ENCODE data around the gene IFNK. TPM values are rescaled to one million over a fixed set of nuclear protein-coding genes. Genes with fewer than 3 reads are reported as not detected.
A peak's percentile ranks its signal among the peaks of the same experiment; 100 is the strongest.

The IFNK gene
- polyA plus RNA-seq, 1 of the 3 experiments (the other 2 are of a cell fraction) = not detected

GRCh38 chr9:27549196-27549755, 25.2 kb downstream of the IFNK start (continued):
- TF ChIP-seq FOSL2 (IDR thresholded peaks at IDR 0.05; ENCODE audit: borderline replicate concordance, low read depth) = 0 out of 2 replicates have a peak, but pooled peaks have one; percentile 4
- no peak for TF ChIP-seq RXRA (IDR thresholded peaks at IDR 0.05; ENCODE audit: borderline replicate concordance, low read depth)
- TF ChIP-seq RFX5 (IDR thresholded peaks at IDR 0.05; ENCODE audit: low read length) = no peak
- peak; percentile 43; the same call in 1 of the 2 replicates for TF ChIP-seq NFIC (IDR thresholded peaks at IDR 0.05; ENCODE audit: borderline replicate concordance)

GRCh38 chr9:27554712-27555111, 30.6 kb downstream of the IFNK start:
- 100% methylated on average over 1 of the region's 1 CpG for WGBS (ENCODE audit: low lambda C conversion rate)
- ChIA-PET POLR2A (no interaction called here), CTCF (interaction anchor here (1.3 to 1.5 kb wide), 2 partner anchors 15 to 222 kb away, joined by 4 to 5 read pairs; no protein-coding TSS in a partner anchor)
- no peak overlapping the region for H3K27ac ChIP-seq (ENCODE audit: low read depth in 2 of 2, low read length in 1 of 2)
- no peaks in the 10 kb centered on the region for H3F3A ChIP-seq (replicated peaks; ENCODE audit: insufficient read depth)
- no peak overlapping the region for H2AFZ ChIP-seq (ENCODE audit: low read depth)
- no peaks in the 10 kb centered on the region for H3K9me3 ChIP-seq
- no peaks in the 10 kb centered on the region for H4K20me1 ChIP-seq (ENCODE audit: insufficient read depth)
- no peaks in the 10 kb centered on the region; a peak in 1 of 4 replicates for H3K4me1 ChIP-seq (ENCODE audit: control insufficient read depth in 1 of 2, insufficient read depth in 2 of 2, low read depth in 1 of 2, low read length in 1 of 2)
- no peak overlapping the region for H3K4me3 ChIP-seq (ENCODE audit: low read depth in 2 of 2, low read length in 1 of 2)
- TF ChIP-seq MEF2A (IDR thresholded peaks at IDR 0.05; ENCODE audit: borderline replicate concordance, low read depth) (no peak), EZH2phosphoT487 (IDR thresholded peaks at IDR 0.05; ENCODE audit: borderline replicate concordance, low read depth) (no peak), RFX5 (IDR thresholded peaks at IDR 0.05; ENCODE audit: low read length) (no peak), JUND (IDR thresholded peaks at IDR 0.05) (no peak), GABPA (IDR thresholded peaks at IDR 0.05; ENCODE audit: low read depth) (no peak), ELF1 (IDR thresholded peaks at IDR 0.05) (no peak), YY1 (IDR thresholded peaks at IDR 0.05; ENCODE audit: low read depth) (no peak), FOSL2 (IDR thresholded peaks at IDR 0.05; ENCODE audit: borderline replicate concordance, low read depth) (no peak), EP300 (IDR thresholded peaks at IDR 0.05; ENCODE audit: borderline replicate concordance in 1 of 2, low read depth in 1 of 2, low read length in 1 of 2) (no peak), MXI1 (IDR thresholded peaks at IDR 0.05; ENCODE audit: low read depth, low read length) (no peak)
- TF ChIP-seq, protein P1, sequence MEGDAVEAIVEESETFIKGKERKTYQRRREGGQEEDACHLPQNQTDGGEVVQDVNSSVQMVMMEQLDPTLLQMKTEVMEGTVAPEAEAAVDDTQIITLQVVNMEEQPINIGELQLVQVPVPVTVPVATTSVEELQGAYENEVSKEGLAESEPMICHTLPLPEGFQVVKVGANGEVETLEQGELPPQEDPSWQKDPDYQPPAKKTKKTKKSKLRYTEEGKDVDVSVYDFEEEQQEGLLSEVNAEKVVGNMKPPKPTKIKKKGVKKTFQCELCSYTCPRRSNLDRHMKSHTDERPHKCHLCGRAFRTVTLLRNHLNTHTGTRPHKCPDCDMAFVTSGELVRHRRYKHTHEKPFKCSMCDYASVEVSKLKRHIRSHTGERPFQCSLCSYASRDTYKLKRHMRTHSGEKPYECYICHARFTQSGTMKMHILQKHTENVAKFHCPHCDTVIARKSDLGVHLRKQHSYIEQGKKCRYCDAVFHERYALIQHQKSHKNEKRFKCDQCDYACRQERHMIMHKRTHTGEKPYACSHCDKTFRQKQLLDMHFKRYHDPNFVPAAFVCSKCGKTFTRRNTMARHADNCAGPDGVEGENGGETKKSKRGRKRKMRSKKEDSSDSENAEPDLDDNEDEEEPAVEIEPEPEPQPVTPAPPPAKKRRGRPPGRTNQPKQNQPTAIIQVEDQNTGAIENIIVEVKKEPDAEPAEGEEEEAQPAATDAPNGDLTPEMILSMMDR (IDR thresholded peaks at IDR 0.05) = no peak
- TF ChIP-seq, protein P2, sequence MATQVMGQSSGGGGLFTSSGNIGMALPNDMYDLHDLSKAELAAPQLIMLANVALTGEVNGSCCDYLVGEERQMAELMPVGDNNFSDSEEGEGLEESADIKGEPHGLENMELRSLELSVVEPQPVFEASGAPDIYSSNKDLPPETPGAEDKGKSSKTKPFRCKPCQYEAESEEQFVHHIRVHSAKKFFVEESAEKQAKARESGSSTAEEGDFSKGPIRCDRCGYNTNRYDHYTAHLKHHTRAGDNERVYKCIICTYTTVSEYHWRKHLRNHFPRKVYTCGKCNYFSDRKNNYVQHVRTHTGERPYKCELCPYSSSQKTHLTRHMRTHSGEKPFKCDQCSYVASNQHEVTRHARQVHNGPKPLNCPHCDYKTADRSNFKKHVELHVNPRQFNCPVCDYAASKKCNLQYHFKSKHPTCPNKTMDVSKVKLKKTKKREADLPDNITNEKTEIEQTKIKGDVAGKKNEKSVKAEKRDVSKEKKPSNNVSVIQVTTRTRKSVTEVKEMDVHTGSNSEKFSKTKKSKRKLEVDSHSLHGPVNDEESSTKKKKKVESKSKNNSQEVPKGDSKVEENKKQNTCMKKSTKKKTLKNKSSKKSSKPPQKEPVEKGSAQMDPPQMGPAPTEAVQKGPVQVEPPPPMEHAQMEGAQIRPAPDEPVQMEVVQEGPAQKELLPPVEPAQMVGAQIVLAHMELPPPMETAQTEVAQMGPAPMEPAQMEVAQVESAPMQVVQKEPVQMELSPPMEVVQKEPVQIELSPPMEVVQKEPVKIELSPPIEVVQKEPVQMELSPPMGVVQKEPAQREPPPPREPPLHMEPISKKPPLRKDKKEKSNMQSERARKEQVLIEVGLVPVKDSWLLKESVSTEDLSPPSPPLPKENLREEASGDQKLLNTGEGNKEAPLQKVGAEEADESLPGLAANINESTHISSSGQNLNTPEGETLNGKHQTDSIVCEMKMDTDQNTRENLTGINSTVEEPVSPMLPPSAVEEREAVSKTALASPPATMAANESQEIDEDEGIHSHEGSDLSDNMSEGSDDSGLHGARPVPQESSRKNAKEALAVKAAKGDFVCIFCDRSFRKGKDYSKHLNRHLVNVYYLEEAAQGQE (IDR thresholded peaks at IDR 0.05; ENCODE audit: low read depth, low read length) = no peak
- no peak overlapping the region for H3K9ac ChIP-seq
- H3K4me2 ChIP-seq = no peak overlapping the region
- no peaks in the 10 kb centered on the region for H3K9me2 ChIP-seq
- peaks cover 37 to 38% of the 10 kb centered on the region in 2 experiments for H3K36me3 ChIP-seq (replicated peaks in 1 of 2; ENCODE audit: control insufficient read depth in 1 of 2, insufficient read depth in 2 of 2, low read length in 1 of 2)
- no peaks in the 10 kb centered on the region for H3K79me2 ChIP-seq (ENCODE audit: insufficient read depth)
- DNase-seq = no peak
- no peaks in the 10 kb centered on the region for H3K27me3 ChIP-seq (ENCODE audit: insufficient read depth)
